Fibroblast of lung (primary cell): ENCODE data around the gene SLC35E1. TPM values are rescaled to one million over a fixed set of nuclear protein-coding genes. Genes with fewer than 3 reads are reported as not detected.

Experiments used
- DNase-seq, 2 donors: peaks; one replicate each; pipeline versions ENCODE4 v3.0.0 to v3.0.0-alpha.2; 2010; ENCODE audit warnings: low read depth in 2 of 2
- H2AFZ ChIP-seq: 2 replicates; pipeline ENCODE4 v1.5.1; 2012; ENCODE audit warnings: low read length, control low read depth, inconsistent platforms
- H3K27ac ChIP-seq: 2 replicates; pipeline ENCODE4 v1.5.1; 2011; ENCODE audit warnings: low read length, control low read depth; ENCODE audit not compliant: insufficient read depth
- H3K27me3 ChIP-seq: 2 replicates; pipeline ENCODE4 v1.5.1; 2011; ENCODE audit warnings: mild to moderate bottlenecking, low read length; ENCODE audit not compliant: control insufficient read depth, insufficient read depth
- H3K36me3 ChIP-seq: 2 replicates; pipeline ENCODE4 v1.5.1; 2011; ENCODE audit warnings: low read length; ENCODE audit not compliant: control insufficient read depth, insufficient read depth
- H3K4me1 ChIP-seq: 2 replicates; pipeline ENCODE4 v1.5.1; 2011; ENCODE audit warnings: low read length; ENCODE audit not compliant: control insufficient read depth, insufficient read depth; ENCODE audit errors: extremely low read depth
- H3K4me2 ChIP-seq: 2 replicates; pipeline ENCODE4 v1.5.1; 2011; ENCODE audit warnings: low read length, control low read depth; ENCODE audit not compliant: insufficient read depth; ENCODE audit errors: extremely low read depth
- H3K4me3 ChIP-seq, 4 experiments: fragments of 200-600 bp in 1 of 4; sonication (generic) in 1 of 4; replicated peaks in 1 of 4; 2 replicates each; pipeline ENCODE4 v1.5.1; 2011 to 2016; ENCODE audit warnings: low read length in 4 of 4, low read depth in 3 of 4, mild to moderate bottlenecking in 3 of 4, control low read depth in 2 of 4, inconsistent platforms in 1 of 4, mixed read lengths in 1 of 4; ENCODE audit not compliant: insufficient read depth in 1 of 4; ENCODE audit errors: control extremely low read depth in 1 of 4
- H3K79me2 ChIP-seq: 2 replicates; pipeline ENCODE4 v1.5.1; 2012; ENCODE audit warnings: mild to moderate bottlenecking, low read length, inconsistent platforms; ENCODE audit not compliant: control insufficient read depth, insufficient read depth
- H3K9ac ChIP-seq: 2 replicates; pipeline ENCODE4 v1.5.1; 2011; ENCODE audit warnings: mild to moderate bottlenecking, low read length, control low read depth; ENCODE audit not compliant: insufficient read depth
- H3K9me3 ChIP-seq: 2 replicates; pipeline ENCODE4 v1.5.1; 2012; ENCODE audit warnings: low read depth, low read length; ENCODE audit not compliant: control insufficient read depth, insufficient read depth
- H4K20me1 ChIP-seq: 2 replicates; pipeline ENCODE4 v1.5.1; 2011; ENCODE audit warnings: low read length; ENCODE audit not compliant: control insufficient read depth, insufficient read depth; ENCODE audit errors: extremely low read depth
- CTCF ChIP-seq, 2 donors: IDR thresholded peaks in 1 of 2; conservative IDR thresholded peaks in 1 of 2; 1 replicate in 1 of 2; 2 replicates in 1 of 2; pipeline ENCODE4 v1.5.1; 2011 to 2012; ENCODE audit warnings: low read length in 2 of 2, control low read depth in 1 of 2, inconsistent platforms in 1 of 2, low read depth in 1 of 2, mild to moderate bottlenecking in 1 of 2
- EZH2 ChIP-seq: IDR thresholded peaks from 2 replicates; pipeline ENCODE4 v1.5.1; 2012; ENCODE audit warnings: low read length, control low read depth, mild to moderate bottlenecking; ENCODE audit errors: missing control alignments
- polyA plus RNA-seq, 2 donors: library from polyadenylated mRNA; depleted of rRNA in 1 of 2; stranded (reverse) in 1 of 2; unstranded in 1 of 2; fragments of >200 nt; gene quantifications; 2 replicates each; pipeline ENCODE4 v1.2.1, GENCODE V29; 2011 to 2012; ENCODE audit warnings: missing spikeins in 1 of 2
- total RNA-seq: library from RNA; depleted of rRNA; stranded (reverse); fragments of >200 nt; gene quantifications from 2 replicates; pipeline ENCODE4 v1.2.1, GENCODE V29; 2014

The SLC35E1 gene
- total and polyA plus RNA-seq, 2 donors (not counting 1 experiment from before 2014, with no cell fraction given) = 19.0 to 36.1 TPM

- Histone ChIP-seq H3K4me2 (no peak overlapping the region), H3K9me3 (no peaks in the 10 kb centered on the region), H2AFZ (no peak overlapping the region), H3K79me2 (peaks cover 59% of the 10 kb centered on the region), H3K4me1 (peaks cover 3% of the 10 kb centered on the region), H3K4me3 (no peak overlapping the region), H3K27ac (no peak overlapping the region), H3K9ac (no peak overlapping the region), H3K36me3 (peaks cover 23% of the 10 kb centered on the region), H3K27me3 (no peaks in the 10 kb centered on the region), H4K20me1 (no peaks in the 10 kb centered on the region)
- no peak for TF ChIP-seq CTCF (conservative IDR thresholded peaks at IDR 0.05 in 1 of 2, IDR thresholded peaks at IDR 0.05 in 1 of 2; ENCODE audit: low read depth in 1 of 2, low read length in 2 of 2)
- TF ChIP-seq EZH2 = no peak
- no peak for DNase-seq
Measured at GRCh38 chr19:16537111-16537510, 35.1 kb downstream of the SLC35E1 start.

GRCh38 chr19:16536130-16536529 is 36.1 kb downstream of the SLC35E1 start:
- Histone ChIP-seq H3K36me3 (peaks cover 27% of the 10 kb centered on the region), H4K20me1 (no peaks in the 10 kb centered on the region)
- no peak for DNase-seq

GRCh38 chr19:16535381-16535780 is 36.8 kb downstream of the SLC35E1 start:
- H3K4me2 ChIP-seq = no peak overlapping the region
- no peaks in the 10 kb centered on the region for H3K9me3 ChIP-seq
- H3K9ac ChIP-seq = no peak overlapping the region
- no peaks in the 10 kb centered on the region for H3K4me1 ChIP-seq
- DNase-seq = no peak
- no peak overlapping the region for H3K27ac ChIP-seq
- H3K36me3 ChIP-seq = peaks cover 31% of the 10 kb centered on the region
- H3K4me3 ChIP-seq = no peak overlapping the region
- no peak overlapping the region for H2AFZ ChIP-seq
- H3K79me2 ChIP-seq = peaks cover 43% of the 10 kb centered on the region
- TF ChIP-seq EZH2 (no peak), CTCF (conservative IDR thresholded peaks at IDR 0.05 in 1 of 2, IDR thresholded peaks at IDR 0.05 in 1 of 2; ENCODE audit: low read depth in 1 of 2, low read length in 2 of 2) (no peak)
- H3K27me3 ChIP-seq = no peaks in the 10 kb centered on the region
- no peaks in the 10 kb centered on the region for H4K20me1 ChIP-seq

More at GRCh38 chr19:16536130-16536529, 36.1 kb downstream of the SLC35E1 start:
- Histone ChIP-seq H3K9ac (no peak overlapping the region), H3K4me3 (no peak overlapping the region), H3K9me3 (no peaks in the 10 kb centered on the region), H2AFZ (no peak overlapping the region), H3K79me2 (peaks cover 50% of the 10 kb centered on the region), H3K27me3 (no peaks in the 10 kb centered on the region), H3K27ac (no peak overlapping the region), H3K4me1 (peaks cover 3% of the 10 kb centered on the region), H3K4me2 (no peak overlapping the region)
- no peak for TF ChIP-seq CTCF (conservative IDR thresholded peaks at IDR 0.05 in 1 of 2, IDR thresholded peaks at IDR 0.05 in 1 of 2; ENCODE audit: low read depth in 1 of 2, low read length in 2 of 2)
- TF ChIP-seq EZH2 = no peak
